Left ventricle myocardium inferior (tissue), 1 donor: Measurements from ENCODE around the gene HOXD11. TPM values are rescaled to one million over a fixed set of nuclear protein-coding genes. Genes with fewer than 3 reads are reported as not detected.

Experiments used
- DNase-seq: peaks from one replicate; pipeline ENCODE4 v3.0.0-alpha.2; 2020
- H3K27ac ChIP-seq: fragments of 200-600 bp; replicated peaks from 2 replicates; pipeline ENCODE4 v1.8.0; 2021
- H3K27me3 ChIP-seq: fragments of 200-600 bp; 2 replicates; pipeline ENCODE4 v1.8.0; 2021; ENCODE audit warnings: low read depth
- H3K36me3 ChIP-seq: fragments of 200-600 bp; 2 replicates; pipeline ENCODE4 v1.8.0; 2021
- H3K4me1 ChIP-seq: fragments of 200-600 bp; 2 replicates; pipeline ENCODE4 v1.8.0; 2021
- H3K4me3 ChIP-seq: fragments of 200-600 bp; 2 replicates; pipeline ENCODE4 v1.8.0; 2021; ENCODE audit warnings: mild to moderate bottlenecking, moderate library complexity
- H3K9me3 ChIP-seq: fragments of 200-600 bp; replicated peaks from 2 replicates; pipeline ENCODE4 v1.8.0; 2021
- CTCF ChIP-seq: fragments of 200-600 bp; IDR thresholded peaks from 2 replicates; pipeline ENCODE4 v1.8.0; 2021; ENCODE audit warnings: antibody characterized with exemption, mild to moderate bottlenecking, borderline replicate concordance
- intact Hi-C: fragments of 100-400 bp; cut with micrococcal nuclease; formaldehyde crosslinking; loops from one replicate; pipeline ENCODE4 v1.11.0; 2022
- total RNA-seq: library from RNA; stranded (reverse); fragmentation: NEBNext Ultra II Directional; extraction: Animal tissue kit (Norgen Biotek cat#: 25700); gene quantifications from one replicate; pipeline ENCODE4 v1.2.1, GENCODE V29; 2021
- donor health status: DM: no; HTN: yes; CAD: no; lungs with severe emphysema.

The HOXD11 gene
- total RNA-seq, 1 donor from 2014 or later: not detected

GRCh38 chr2:176111846-176112374 is 4.8 kb downstream of the HOXD11 start:
- intact Hi-C loops: no loop called here

GRCh38 chr2:176112375-176113302 is 5.6 kb downstream of the HOXD11 start:
- TF ChIP-seq CTCF: no peak

More at GRCh38 chr2:176111846-176112374, 4.8 kb downstream of the HOXD11 start:
- TF ChIP-seq CTCF: no peak
- Histone ChIP-seq H3K27me3 (peaks cover 99% of the 10 kb centered on the region), H3K4me1 (peaks cover 22% of the 10 kb centered on the region), H3K36me3 (no peaks in the 10 kb centered on the region), H3K4me3 (no peak overlapping the region), H3K9me3 (no peaks in the 10 kb centered on the region), H3K27ac (no peak overlapping the region)
- DNase-seq: no peak

GRCh38 chr2:176114120-176114929 is 7.2 kb downstream of the HOXD11 start:
- H3K4me1 ChIP-seq: peaks cover under 1% of the 10 kb centered on the region
- no peak overlapping the region for H3K27ac ChIP-seq
- no peaks in the 10 kb centered on the region for H3K36me3 ChIP-seq
- no peak for DNase-seq
- H3K9me3 ChIP-seq: no peaks in the 10 kb centered on the region
- intact Hi-C loops: no loop called here
- no peak for TF ChIP-seq CTCF
- H3K4me3 ChIP-seq: no peak overlapping the region
- H3K27me3 ChIP-seq: peaks cover 100% of the 10 kb centered on the region

More at GRCh38 chr2:176112375-176113302, 5.6 kb downstream of the HOXD11 start:
- H3K27ac ChIP-seq: no peak overlapping the region
- H3K4me1 ChIP-seq: peaks cover 17% of the 10 kb centered on the region
- DNase-seq: no peak
- H3K36me3 ChIP-seq: no peaks in the 10 kb centered on the region
- H3K4me3 ChIP-seq: no peak overlapping the region
- peaks cover 100% of the 10 kb centered on the region for H3K27me3 ChIP-seq
- intact Hi-C loops: no loop called here
- no peaks in the 10 kb centered on the region for H3K9me3 ChIP-seq

GRCh38 chr2:176114930-176115625 is 8.0 kb downstream of the HOXD11 start:
- Histone ChIP-seq H3K27ac (no peak overlapping the region), H3K4me3 (no peak overlapping the region), H3K36me3 (no peaks in the 10 kb centered on the region), H3K9me3 (no peaks in the 10 kb centered on the region), H3K27me3 (peaks cover 100% of the 10 kb centered on the region), H3K4me1 (no peaks in the 10 kb centered on the region)
- no peak for TF ChIP-seq CTCF
- no peak for DNase-seq
- intact Hi-C loops: no loop called here
